ENCODE measurements around the gene QDPR. TPM values are rescaled to one million over a fixed set of nuclear protein-coding genes. Genes with fewer than 3 reads are reported as not detected.

QDPR gene
- total RNA-seq, 4 donors from 2014 or later = 17.2 to 58.7 (median 35.5) TPM

DNA sequence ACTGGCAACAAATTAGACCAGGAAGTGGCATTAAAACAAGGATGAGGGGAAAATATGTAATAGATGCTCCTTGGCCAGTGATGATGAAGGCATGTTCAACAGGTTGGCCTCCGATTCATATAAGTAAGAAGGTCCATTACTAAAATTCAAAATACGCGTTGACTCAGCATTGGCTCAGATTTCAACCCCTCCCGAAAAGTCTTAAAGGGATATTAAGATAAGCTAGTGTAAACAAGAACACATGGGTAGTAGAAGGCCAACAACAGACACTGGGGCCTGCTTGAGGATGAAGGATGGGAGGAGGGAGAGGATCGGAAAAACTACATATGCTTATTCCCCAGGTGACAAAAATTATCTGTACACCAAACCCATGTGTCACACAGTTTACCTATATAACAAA lies 46.0 kb upstream of the QDPR start:
- ATAC-seq (ENCODE audit: low FRiP score) = no peak
- TF ChIP-seq, protein P1, sequence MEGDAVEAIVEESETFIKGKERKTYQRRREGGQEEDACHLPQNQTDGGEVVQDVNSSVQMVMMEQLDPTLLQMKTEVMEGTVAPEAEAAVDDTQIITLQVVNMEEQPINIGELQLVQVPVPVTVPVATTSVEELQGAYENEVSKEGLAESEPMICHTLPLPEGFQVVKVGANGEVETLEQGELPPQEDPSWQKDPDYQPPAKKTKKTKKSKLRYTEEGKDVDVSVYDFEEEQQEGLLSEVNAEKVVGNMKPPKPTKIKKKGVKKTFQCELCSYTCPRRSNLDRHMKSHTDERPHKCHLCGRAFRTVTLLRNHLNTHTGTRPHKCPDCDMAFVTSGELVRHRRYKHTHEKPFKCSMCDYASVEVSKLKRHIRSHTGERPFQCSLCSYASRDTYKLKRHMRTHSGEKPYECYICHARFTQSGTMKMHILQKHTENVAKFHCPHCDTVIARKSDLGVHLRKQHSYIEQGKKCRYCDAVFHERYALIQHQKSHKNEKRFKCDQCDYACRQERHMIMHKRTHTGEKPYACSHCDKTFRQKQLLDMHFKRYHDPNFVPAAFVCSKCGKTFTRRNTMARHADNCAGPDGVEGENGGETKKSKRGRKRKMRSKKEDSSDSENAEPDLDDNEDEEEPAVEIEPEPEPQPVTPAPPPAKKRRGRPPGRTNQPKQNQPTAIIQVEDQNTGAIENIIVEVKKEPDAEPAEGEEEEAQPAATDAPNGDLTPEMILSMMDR (IDR thresholded peaks at IDR 0.05) = no peak
- DNase-seq (ENCODE audit: low spot score) = no peak

DNA sequence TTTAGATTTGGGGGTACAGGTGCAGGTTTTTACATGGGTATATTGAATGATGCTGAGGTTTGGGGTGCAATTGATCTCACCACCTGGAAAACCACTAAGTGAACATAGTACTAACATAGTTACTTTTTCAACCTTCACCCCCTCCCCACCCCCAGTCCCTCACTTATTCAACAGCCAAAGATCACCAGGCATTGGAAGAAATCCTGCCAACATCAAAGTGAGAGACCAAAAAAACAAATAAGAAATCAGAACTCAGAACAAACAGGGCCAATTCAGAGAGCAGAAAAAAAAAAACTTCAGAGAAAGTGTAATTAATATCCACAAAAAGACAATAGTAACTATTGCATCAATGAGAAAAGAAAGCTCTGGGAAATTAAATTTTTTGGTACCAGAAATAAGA lies 44.6 kb upstream of the QDPR start:
- DNase-seq (ENCODE audit: low spot score) (no peak), ATAC-seq (ENCODE audit: low FRiP score) (no peak)
- TF ChIP-seq, protein P1 (IDR thresholded peaks at IDR 0.05) = no peak

GRCh38 chr4:17554568-17554967 lies 42.7 kb upstream of the QDPR start:
- DNase-seq (ENCODE audit: low spot score) (no peak), ATAC-seq (ENCODE audit: low FRiP score) (no peak)
- TF ChIP-seq, protein P1 (IDR thresholded peaks at IDR 0.05) = no peak

GRCh38 chr4:17552427-17552826 lies 40.5 kb upstream of the QDPR start:
- no peak for DNase-seq (ENCODE audit: low spot score)
- no peak for ATAC-seq (ENCODE audit: low FRiP score)
- TF ChIP-seq, protein P1 (IDR thresholded peaks at IDR 0.05) = no peak

- no peak for DNase-seq (ENCODE audit: low spot score)
- TF ChIP-seq, protein P1 (IDR thresholded peaks at IDR 0.05) = no peak
Observed at GRCh38 chr4:17550549-17550948, 38.7 kb upstream of the QDPR start.

GRCh38 chr4:17546678-17547077 lies 34.8 kb upstream of the QDPR start:
- no peak for ATAC-seq (ENCODE audit: low FRiP score)
- TF ChIP-seq, protein P1 (IDR thresholded peaks at IDR 0.05) = no peak
- DNase-seq (ENCODE audit: low spot score) = no peak

More at GRCh38 chr4:17550549-17550948, 38.7 kb upstream of the QDPR start:
- no peak for ATAC-seq (ENCODE audit: low FRiP score)

GRCh38 chr4:17546222-17546621 lies 34.3 kb upstream of the QDPR start:
- DNase-seq (ENCODE audit: low spot score) (no peak), ATAC-seq (ENCODE audit: low FRiP score) (no peak)
- TF ChIP-seq, protein P1 (IDR thresholded peaks at IDR 0.05) = no peak
